Gastrocnemius medialis (tissue), 4 donors: ENCODE measurements around the gene PLD1. TPM values are rescaled to one million over a fixed set of nuclear protein-coding genes. Genes with fewer than 3 reads are reported as not detected.

Experiments
- ATAC-seq, 2 donors: fragments of 150-250 bp; one replicate each; pipeline ENCODE4 v1.9.1; 2016
- DNase-seq, 2 donors: peaks; one replicate each; pipeline ENCODE4 v3.0.0-alpha.2; 2019
- H3K27ac ChIP-seq, 4 donors: fragments of 200-600 bp; sonication (generic); 1 replicate in 1 of 4; 2 replicates in 3 of 4; pipeline ENCODE4 v1.5.1; 2016 to 2018; ENCODE audit warnings: mild to moderate bottlenecking in 2 of 4, moderate library complexity in 1 of 4
- H3K27me3 ChIP-seq, 3 donors: fragments of 200-600 bp; sonication (generic) in 2 of 3; 1 replicate in 1 of 3; 2 replicates in 2 of 3; pipeline versions ENCODE4 v1.5.1 to v1.6.0; 2016 to 2019; ENCODE audit warnings: mild to moderate bottlenecking in 1 of 3, moderate library complexity in 1 of 3
- H3K36me3 ChIP-seq, 2 donors: fragments of 200-600 bp; sonication (generic) in 1 of 2; one replicate each; pipeline ENCODE4 v1.5.1; 2017 to 2018
- H3K4me1 ChIP-seq, 2 donors: fragments of 200-600 bp; sonication (generic) in 1 of 2; one replicate each; pipeline ENCODE4 v1.5.1; 2016 to 2017; ENCODE audit warnings: mild to moderate bottlenecking in 2 of 2
- H3K4me3 ChIP-seq, 4 donors: fragments of 200-600 bp; sonication (generic) in 3 of 4; 1 replicate in 1 of 4; 2 replicates in 3 of 4; pipeline ENCODE4 v1.5.1; 2016 to 2019; ENCODE audit warnings: mild to moderate bottlenecking in 2 of 4
- H3K9me3 ChIP-seq, 3 donors: fragments of 200-600 bp; sonication (generic) in 2 of 3; 1 replicate in 1 of 3; 2 replicates in 2 of 3; pipeline ENCODE4 v1.5.1; 2016 to 2019
- POLR2A ChIP-seq, 2 donors: fragments of 450-650 bp; IDR thresholded peaks; one replicate each; pipeline ENCODE4 v1.6.1; 2017; ENCODE audit warnings: antibody characterized with exemption in 2 of 2, mild to moderate bottlenecking in 2 of 2, moderate library complexity in 2 of 2
- in situ Hi-C, 4 donors: fragments of 200-750 bp; cut with MboI; loops; one replicate each; pipeline versions ENCODE4 v1.15.0 to v1.8.0; 2017; ENCODE audit warnings: low sequenced_read_pairs in 4 of 4
- intact Hi-C: fragments of 100-400 bp; cut with DNase I; formaldehyde crosslinking; loops from one replicate; pipeline ENCODE4 v1.15.1; 2023; ENCODE audit warnings: low total_unique reads
- total RNA-seq, 4 donors: library from RNA; depleted of rRNA; stranded (reverse); fragments of >200 nt; gene quantifications; one replicate each; pipeline versions ENCODE4 v1.1.0 to v1.2.3, GENCODE V29; 2016
- TF ChIP-seq, protein P1 (sequence below), 5 experiments: fragments of 450-650 bp in 3 of 5; fragments of 200-600 bp in 2 of 5; sonication (generic) in 2 of 5; IDR thresholded peaks in 4 of 5; conservative IDR thresholded peaks in 1 of 5; 1 replicate in 4 of 5; 2 replicates in 1 of 5; pipeline ENCODE4 v1.5.1; 2016 to 2019; ENCODE audit warnings: antibody characterized with exemption in 5 of 5, mild to moderate bottlenecking in 3 of 5, moderate library complexity in 3 of 5

PLD1 gene
- total RNA-seq, 4 donors from 2014 or later, result 1.9 to 5.6 (median 4.6) TPM

DNA sequence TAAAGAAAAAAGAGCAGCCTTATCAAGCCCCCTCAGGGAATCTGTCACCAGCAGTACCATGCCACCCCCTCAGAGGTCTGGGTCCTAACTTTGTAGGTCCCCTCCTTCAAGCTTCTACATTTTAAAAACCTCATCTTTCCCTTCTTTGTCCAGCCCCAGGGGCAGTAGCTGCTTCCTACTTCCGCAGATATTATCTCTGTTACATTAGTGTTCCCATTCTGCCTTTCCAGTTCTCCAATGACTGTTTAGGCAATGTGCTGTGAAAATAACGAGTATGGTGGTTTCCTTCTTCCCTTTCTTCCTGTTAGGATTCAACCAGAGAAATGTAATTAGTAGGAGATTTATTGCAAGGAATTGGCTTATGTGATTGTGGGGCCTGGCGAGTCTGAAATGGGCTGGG lies 224.0 kb downstream of the PLD1 start:
- no peaks in the 10 kb centered on the region for H3K27me3 ChIP-seq
- ATAC-seq, result no peak
- no peaks in the 10 kb centered on the region for H3K9me3 ChIP-seq
- no peak overlapping the region for H3K27ac ChIP-seq
- H3K36me3 ChIP-seq, result no peaks in the 10 kb centered on the region
- intact Hi-C loops (no loop called here), in situ Hi-C loops (no loop called here)
- no peak overlapping the region for H3K4me3 ChIP-seq
- H3K4me1 ChIP-seq, result no peaks in the 10 kb centered on the region
- no peak for DNase-seq
- TF ChIP-seq, protein P1, sequence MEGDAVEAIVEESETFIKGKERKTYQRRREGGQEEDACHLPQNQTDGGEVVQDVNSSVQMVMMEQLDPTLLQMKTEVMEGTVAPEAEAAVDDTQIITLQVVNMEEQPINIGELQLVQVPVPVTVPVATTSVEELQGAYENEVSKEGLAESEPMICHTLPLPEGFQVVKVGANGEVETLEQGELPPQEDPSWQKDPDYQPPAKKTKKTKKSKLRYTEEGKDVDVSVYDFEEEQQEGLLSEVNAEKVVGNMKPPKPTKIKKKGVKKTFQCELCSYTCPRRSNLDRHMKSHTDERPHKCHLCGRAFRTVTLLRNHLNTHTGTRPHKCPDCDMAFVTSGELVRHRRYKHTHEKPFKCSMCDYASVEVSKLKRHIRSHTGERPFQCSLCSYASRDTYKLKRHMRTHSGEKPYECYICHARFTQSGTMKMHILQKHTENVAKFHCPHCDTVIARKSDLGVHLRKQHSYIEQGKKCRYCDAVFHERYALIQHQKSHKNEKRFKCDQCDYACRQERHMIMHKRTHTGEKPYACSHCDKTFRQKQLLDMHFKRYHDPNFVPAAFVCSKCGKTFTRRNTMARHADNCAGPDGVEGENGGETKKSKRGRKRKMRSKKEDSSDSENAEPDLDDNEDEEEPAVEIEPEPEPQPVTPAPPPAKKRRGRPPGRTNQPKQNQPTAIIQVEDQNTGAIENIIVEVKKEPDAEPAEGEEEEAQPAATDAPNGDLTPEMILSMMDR (IDR thresholded peaks at IDR 0.05 in 4 of 5, conservative IDR thresholded peaks at IDR 0.05 in 1 of 5), result no peak
- TF ChIP-seq POLR2A (IDR thresholded peaks at IDR 0.05), result no peak

DNA sequence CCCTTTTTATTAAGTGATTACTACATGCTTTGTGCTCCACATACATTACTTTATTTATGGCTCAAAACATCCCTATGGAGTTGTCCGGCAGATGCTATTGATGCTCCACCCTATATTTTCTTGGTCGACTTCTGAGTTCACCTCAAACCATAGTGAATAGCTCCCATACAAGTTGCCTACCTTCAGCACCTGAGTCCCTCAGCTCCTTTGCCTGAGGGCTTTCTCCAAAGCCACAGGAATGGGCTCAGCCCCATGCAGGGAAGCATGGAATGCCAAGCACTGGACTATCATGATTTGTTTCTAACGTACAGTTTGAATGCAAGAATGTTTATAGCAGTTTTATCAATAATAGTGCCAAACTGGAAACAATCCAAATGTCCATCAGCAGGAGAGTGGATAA lies 225.2 kb downstream of the PLD1 start:
- Histone ChIP-seq H3K9me3 (no peaks in the 10 kb centered on the region), H3K4me3 (no peak overlapping the region), H3K27me3 (no peaks in the 10 kb centered on the region), H3K4me1 (no peaks in the 10 kb centered on the region), H3K36me3 (no peaks in the 10 kb centered on the region), H3K27ac (no peak overlapping the region)
- no peak for DNase-seq
- no peak for TF ChIP-seq POLR2A (IDR thresholded peaks at IDR 0.05)
- TF ChIP-seq, protein P1 (IDR thresholded peaks at IDR 0.05 in 4 of 5, conservative IDR thresholded peaks at IDR 0.05 in 1 of 5), result no peak
- in situ Hi-C loops, result no loop called here
- intact Hi-C loops, result no loop called here
- ATAC-seq, result no peak

DNA sequence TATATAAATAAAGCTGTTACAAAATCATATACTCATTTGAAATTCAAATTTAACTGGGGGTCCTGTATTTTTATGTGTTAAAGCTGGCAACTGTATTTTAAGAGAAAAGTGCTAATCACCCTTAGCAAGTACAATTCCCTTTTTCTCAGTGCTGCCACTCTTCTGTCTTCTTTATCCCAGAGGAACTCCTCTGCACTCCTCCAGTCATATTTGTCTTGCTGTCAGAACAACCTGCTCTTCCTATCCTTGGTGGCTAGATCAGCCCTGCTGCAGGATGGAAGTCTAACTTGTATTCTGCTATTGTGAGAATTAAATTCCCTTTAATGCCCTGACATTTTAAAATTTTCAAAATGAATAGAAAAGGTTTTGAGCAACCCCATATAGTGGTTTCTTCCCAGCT lies 226.2 kb downstream of the PLD1 start:
- Histone ChIP-seq H3K36me3 (no peaks in the 10 kb centered on the region), H3K4me1 (no peaks in the 10 kb centered on the region), H3K27me3 (no peaks in the 10 kb centered on the region), H3K9me3 (no peaks in the 10 kb centered on the region), H3K27ac (no peak overlapping the region), H3K4me3 (no peak overlapping the region)
- in situ Hi-C loops, result no loop called here
- DNase-seq, result no peak
- TF ChIP-seq POLR2A (IDR thresholded peaks at IDR 0.05), result no peak
- TF ChIP-seq, protein P1 (IDR thresholded peaks at IDR 0.05 in 4 of 5, conservative IDR thresholded peaks at IDR 0.05 in 1 of 5), result no peak
- no peak for ATAC-seq
- intact Hi-C loops, result no loop called here

DNA sequence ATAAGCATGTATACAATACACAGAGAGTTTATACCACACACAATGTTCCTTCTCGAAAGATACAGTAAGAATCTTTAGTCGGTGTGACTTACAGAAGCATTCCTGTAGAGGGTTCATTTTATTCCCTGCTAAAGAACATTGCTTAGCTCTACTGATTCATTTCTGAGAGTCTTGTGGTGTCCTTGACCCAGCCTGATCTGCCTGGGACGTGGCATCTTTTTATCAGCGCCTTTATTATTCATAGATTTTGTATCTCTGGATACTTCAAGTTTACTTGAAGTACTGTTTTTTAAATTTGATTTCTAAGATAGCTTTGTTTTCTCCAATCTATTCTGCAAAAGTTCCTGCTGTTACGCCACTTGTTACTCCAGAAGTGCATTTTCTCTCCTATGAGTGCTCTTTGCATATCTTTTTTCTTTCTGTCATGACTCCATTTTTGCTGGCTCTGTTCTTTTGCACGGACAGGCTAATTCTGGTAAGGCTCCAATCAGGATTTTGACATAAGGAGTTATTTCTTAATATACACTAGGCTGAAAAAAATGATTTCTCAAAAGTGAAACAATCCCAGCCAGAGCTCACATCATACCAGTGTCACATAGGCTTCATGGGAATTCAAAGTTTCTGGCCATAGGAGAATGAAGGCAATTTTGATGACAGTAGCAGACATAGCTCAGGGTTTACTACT lies 235.6 kb downstream of the PLD1 start:
- H3K4me1 ChIP-seq, result no peaks in the 10 kb centered on the region
- TF ChIP-seq POLR2A (IDR thresholded peaks at IDR 0.05), result no peak
- TF ChIP-seq, protein P1 (IDR thresholded peaks at IDR 0.05 in 4 of 5, conservative IDR thresholded peaks at IDR 0.05 in 1 of 5), result no peak
- in situ Hi-C loops (loop anchor here in 3 of 4 donors (25.0 kb wide), 2 partner anchors 412 to 612 kb away; no protein-coding TSS in a partner anchor), intact Hi-C loops (no loop called here)
- H3K27me3 ChIP-seq, result no peaks in the 10 kb centered on the region
- H3K27ac ChIP-seq, result no peak overlapping the region
- DNase-seq (no peak), ATAC-seq (no peak)
- H3K4me3 ChIP-seq, result no peak overlapping the region
- H3K36me3 ChIP-seq, result no peaks in the 10 kb centered on the region
- no peaks in the 10 kb centered on the region for H3K9me3 ChIP-seq
